ENCODE measurements around the gene MAN1C1.

DNA sequence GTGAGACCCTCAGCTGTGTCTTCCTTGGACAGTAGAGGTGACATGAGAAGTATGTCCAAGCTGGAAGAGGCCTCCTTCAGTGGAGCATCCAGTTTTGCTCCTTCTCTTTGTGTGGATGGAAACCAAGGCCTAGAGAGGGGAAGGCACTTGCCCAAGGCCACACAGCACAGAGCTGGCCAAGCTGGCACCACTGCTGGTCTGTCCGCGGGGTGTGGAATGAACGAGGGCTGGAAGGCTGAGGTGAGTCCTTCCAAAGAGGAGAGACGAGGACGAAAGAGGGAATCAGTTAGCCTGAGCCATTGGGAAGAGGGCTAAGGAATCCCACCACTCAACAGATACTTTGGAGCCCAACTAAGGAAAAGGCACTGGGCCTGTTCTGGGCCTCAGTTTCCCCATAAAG is 155.6 kb downstream of the MAN1C1 start:
- TF ChIP-seq CTCF (IDR thresholded peaks at IDR 0.05), result no peak
- TF ChIP-seq POLR2A (IDR thresholded peaks at IDR 0.05), result no peak
